ENCODE measurements around the gene AKAIN1.

AKAIN1 gene

DNA sequence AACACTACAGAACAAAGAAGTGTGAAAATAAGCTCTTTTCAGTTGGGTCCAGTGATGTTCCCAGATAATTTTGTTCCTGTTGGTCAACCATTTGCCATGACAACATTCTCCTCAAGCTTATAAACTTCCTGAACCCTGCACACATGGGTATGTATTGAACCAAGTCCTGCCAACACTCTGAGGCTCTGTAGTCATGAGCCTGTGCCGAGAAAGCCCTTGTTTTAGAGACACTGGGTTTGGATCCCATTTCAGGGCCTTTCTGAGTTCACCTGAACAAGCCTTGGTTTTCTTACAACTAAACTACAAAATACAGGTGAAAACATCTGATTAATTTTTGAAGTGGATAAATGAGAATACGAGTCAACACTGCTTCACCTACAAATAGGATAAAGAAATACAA, 38.5 kb downstream of the AKAIN1 start:
- DNase-seq, result no peak

DNA sequence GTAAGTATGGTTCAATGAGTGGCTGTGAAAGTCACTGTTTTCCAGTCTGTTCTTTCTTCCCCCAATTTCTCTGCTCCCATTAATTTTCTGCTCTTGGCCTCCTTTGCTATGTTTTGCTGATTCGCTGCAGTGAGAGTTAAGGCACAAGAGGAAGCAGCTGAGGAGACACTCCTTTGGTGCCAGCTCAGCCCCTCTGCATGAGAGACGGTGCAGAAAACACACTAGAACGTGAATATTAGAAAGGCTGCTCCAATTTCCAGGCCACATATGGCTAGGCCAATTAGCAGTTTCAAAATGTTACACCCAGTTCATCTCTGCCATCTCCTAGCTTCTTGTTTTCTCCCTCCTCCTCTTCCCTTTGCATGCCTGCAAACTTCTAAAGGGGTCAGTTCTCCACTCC, 38.9 kb downstream of the AKAIN1 start:
- no peak for DNase-seq

DNA sequence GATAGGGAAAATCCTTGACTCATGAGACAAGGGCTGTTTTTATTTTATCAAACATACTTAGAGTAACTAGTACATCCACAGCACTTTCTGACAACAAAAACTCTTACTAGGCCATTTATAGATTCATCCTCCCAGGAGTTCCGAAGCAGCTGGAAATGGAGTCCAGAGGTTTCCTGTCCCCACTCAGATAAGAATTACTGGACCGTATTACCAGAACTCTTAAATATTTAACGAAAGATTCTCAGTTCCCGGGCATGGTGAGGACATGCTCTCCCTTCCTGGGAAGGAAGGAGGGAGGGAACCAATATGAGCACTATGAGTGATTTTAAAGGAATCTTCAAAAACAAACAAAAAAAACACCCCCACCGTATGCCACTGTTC, 41.2 kb downstream of the AKAIN1 start:
- DNase-seq, result no peak

DNA sequence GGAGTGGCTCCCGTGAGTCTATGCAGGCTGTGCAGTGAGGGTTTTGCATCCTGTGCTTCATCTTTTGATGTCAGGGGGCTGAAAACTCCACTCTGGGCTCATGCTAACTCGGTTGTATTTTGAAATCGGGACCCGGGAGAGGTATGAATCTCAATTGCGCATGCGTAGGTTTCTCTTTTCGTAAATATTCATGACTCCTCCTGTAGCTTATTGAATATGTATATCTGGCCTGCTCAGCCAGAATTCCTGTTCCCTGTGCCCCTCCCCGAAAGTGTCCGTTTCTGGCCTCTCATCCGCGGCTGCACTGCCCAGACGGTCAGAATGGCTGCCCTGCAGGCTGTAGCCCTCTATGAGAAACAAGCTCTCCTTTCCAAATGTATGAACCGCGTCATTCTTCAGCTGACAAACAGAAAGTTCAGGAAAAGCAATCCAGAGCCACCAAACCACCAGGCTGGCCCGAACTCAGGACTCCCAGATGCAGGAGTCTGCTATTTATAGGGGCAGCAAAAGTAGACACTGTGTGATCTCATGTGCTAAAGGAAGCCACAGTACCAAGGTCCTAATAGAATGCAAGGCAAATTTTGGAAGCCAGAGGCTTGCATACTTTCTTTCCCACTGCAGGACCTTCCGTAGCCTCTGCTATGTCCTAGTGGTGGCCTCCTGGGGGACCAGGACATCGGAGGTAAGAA, 41.7 kb downstream of the AKAIN1 start:
- no peak for DNase-seq

DNA sequence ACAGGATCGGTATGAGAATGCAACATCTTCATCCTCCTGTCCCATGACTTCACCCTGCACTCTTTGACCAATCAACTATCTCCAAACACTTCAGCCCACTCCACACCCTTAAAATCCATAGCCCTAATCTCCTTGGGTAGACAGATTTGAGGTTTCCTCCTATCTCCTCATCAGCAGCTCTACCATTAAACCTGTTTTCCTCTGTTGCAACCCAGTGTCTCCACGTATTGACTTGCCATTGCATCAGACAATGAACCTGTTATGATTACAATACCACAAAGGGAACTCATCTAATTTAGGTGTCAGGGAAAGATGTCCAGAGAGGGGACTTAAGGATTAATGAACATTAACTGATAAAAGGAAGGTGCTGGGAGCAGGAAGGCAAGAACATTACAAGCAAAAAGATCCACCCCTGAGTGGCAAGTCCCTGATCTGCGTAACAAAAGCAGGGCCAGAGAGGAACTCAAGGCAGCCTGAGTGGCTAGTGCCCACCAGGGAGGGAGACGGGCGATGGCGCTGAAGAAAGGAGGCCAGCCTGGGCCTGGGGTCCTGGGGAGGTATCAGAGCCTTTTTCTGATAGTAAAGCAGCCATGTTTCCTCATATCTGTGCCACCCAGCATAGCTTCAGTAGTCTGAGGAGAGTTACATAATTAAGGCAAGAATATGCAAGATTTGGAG, 44.6 kb downstream of the AKAIN1 start:
- no peak for DNase-seq

DNA sequence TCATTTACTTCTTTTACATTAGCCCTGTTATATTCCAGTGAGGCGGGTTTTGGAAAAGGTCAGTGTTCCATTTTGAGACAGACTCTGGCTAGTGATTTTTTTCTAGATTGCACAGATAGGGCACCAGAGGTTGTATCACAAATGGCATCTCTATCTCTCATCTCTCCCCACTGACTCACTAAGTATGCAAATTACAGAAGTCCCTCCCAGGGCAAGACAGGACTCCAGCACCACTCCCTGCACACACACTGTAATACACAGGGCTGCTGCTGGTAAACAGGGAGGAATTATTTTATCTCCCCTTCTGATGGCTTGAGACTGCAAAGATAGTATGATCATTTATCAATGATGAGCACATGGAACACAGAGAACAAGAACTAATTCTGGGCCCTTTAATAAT, 46.2 kb downstream of the AKAIN1 start:
- DNase-seq, result no peak

DNA sequence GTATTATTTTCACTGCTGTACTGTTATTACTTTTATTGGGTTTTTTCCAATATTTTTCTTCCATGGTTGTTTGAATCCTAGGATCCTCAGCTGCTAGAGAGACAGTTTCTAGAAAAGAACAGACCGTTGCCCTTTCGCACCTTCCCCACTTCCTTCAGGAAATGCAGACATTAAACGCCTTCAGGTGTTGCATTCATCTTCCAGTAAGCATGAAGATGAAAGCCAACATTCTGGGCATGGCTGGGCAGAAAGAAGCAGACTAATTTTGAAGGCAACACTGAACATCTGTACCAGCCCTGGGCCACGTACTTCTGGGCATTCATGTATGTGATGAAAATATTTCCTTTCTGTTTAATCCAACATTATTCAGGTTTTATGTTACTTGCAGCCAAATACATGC, 51.0 kb downstream of the AKAIN1 start:
- DNase-seq, result no peak

DNA sequence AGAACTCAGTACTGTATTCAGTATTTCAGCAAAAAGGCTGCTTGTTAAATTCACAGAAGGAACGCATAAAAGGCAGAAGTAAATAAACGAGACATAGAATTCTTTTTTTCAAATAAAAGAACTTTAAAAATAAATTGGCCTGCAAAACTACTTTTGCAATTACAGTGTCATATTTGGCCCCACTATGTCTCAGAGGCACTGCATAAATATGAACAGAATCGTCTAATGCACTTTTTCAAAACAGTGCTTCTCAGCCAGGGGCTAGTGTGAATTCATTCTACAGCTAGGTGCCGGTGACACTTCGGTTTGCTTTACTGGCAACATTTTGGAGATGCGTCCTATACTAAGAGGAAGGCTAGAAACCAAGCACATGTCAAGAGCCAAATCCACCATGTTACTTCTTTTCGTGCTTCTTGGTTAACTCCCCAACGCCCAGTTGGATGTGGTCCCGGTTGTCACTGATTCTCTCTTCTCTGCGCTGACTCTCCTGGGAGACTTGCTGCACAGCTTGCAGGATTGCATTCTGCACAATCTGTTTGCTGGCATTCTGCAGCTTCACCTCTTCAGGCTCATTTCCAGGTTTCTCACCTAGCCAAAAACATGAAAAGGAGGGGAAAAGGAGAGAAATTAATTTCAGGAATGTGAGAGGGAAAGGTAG, 51.8 kb downstream of the AKAIN1 start:
- no peak for DNase-seq

DNA sequence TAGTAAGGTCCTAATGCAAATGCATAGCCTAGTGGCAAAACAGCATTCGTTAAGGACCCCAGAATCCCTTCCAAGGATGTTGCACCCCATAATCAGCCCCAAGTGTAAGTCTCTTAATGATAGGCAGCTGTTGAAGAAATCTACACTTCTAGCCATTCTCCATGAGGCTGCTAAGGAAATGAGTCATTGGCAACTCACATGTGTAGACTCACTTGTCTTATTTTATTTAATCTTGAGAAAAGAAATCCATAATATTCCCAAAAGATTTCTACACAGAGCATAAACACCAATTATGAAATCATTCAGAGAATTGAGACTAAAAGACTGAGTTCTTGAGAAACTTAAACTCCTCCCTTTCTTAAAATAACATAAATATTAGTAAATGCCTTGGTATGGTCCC, 52.4 kb downstream of the AKAIN1 start:
- no peak for DNase-seq

DNA sequence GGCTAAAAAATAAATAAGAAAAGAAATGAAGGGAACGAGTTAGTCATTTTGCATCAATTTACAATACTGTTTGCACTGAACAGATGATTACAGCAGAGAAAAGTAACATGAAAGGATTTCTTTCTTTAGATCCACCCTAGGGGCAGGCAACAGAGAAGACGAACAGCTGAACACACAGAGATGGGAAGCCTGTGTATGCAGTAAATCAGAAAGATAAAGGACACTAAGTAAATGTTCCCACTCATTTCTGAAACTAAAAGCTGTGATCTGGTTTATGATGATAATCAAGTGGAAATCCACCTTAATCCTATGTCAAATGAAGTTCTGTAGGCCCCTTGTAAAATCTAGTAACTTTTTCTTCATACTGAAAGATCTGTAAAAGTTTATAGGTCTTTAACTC, 54.2 kb downstream of the AKAIN1 start:
- DNase-seq, result peak; percentile 40

DNA sequence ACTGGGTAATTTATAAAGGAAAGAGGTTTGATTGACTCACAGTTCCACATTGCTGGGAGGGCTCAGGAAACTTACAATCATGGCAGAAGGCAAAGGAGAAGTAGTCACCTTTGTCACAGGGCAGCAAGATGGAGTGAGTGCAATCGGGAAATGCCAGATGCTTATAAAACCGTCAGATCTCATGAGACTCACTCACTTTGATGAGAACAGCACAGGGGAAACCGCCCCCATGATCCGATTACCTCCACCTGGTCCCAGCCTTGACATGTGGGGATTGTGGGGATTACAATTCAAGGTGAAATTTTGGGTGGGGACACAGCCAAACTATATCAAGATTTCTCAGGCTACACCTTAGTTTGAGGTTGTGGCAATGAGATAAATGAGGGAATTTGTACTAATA, 54.9 kb downstream of the AKAIN1 start:
- DNase-seq, result no peak

DNA sequence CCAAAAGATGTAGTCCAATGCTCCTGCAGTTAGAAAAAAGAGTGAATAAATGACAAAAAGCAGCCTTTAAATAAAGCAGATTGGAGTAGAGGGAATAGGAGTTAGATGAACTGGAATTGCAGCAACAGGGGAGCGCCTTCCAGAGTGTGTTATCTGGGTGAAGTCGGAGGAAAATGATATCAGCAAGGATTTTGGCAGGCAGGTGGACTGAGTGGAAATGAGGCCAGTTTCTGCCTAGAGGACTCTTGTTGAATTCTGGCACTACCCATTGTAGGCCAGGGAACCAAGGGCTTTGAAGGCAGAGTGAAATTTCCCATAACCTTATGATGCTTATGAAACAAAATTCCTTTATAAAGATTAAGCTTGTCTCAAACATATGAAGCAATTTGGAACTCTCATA, 59.8 kb downstream of the AKAIN1 start:
- no peak for DNase-seq

DNA sequence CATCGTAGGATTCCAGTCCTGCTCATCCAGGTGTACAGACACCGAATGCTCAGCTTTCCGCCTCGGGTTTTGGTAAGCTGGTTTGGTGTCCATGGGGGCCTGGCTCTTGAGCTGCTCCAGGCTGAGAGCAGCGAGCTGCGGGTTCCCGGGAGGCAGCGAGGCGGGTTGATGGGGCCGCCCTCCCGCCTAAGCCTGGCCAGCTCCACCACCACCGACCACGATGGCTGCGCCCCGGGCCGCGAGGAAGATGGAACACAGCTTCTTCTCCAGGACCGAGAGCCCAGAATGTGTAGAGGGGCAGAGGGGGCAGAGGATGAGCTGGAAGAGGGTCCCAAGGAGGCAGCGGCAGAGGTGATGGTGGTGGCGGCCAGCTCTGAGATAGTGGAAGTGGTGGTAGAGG, 64.1 kb downstream of the AKAIN1 start:
- no peak for DNase-seq

DNA sequence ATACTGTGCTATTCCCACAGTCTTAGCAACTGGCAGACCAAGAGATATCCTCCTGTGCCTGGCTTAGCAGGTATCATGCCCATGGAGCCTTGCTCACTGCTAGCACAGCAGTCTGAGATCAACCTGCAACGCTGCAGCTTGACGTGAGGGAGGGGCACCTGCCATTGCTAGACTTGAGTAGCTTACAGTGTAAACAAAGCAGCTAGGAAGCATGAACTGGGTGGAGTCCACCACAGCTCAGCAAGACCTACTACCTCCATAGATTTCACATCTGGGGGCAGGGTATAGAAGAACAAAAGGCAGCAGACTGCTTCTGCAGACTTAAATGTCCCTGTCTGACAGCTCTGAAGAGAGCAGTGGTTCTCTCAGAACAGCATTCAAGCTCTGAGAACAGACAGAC, 74.8 kb downstream of the AKAIN1 start:
- DNase-seq, result no peak

DNA sequence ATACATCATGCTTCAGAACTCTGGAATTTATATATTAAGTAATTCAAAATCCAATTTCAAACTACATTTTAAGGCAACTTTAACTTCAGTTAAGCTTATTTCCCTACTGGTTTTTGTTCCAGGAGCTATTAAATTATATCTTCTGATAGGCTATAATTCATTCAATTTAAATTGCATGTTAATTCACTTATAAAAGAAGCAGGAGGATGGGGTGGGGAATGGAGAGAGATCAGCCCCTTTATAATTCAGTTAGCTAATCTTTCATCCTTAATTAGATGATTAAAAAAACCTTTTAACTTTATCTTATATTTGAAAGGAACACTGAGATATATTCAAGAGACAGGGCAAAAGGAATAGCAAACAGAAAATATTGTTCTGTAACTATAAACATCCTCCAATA, 86.8 kb downstream of the AKAIN1 start:
- no peak for DNase-seq

DNA sequence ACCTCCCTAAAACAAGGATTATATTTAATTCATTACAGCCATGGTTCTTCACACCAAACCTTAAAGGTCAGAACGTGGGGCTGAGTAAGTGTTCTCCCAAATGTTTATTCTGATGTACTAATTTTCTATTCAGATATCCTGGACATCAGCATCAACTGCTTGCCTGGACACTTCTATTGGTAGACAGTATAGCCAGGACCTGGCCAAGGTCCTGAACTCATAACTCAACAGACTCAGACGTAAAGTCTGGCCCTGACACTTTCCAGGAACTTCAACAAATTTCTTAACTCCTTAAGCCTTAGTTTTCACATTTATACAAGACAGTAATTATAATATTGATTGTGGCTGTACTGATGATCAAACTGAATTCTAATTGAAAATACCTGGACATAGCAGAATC, 89.1 kb downstream of the AKAIN1 start:
- DNase-seq, result no peak

DNA sequence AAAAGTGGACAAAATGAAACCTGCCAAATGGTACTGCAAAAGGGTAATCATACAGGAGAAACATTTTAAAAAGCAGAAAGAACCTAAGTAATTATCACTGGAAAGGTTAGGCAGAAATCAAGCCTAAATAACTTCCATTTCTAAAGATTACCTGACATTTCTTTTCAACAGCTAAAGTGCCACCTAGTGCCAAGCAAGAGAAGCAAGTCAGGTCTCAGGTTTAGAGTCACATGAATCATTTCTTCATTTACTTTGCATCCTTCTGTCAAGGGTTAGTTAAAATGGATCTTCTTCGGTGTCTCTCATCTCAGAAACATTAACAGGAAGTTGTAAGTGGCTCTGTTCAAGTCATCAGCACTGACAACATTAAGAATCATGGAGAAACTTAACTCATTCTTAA, 90.3 kb downstream of the AKAIN1 start:
- no peak for DNase-seq

DNA sequence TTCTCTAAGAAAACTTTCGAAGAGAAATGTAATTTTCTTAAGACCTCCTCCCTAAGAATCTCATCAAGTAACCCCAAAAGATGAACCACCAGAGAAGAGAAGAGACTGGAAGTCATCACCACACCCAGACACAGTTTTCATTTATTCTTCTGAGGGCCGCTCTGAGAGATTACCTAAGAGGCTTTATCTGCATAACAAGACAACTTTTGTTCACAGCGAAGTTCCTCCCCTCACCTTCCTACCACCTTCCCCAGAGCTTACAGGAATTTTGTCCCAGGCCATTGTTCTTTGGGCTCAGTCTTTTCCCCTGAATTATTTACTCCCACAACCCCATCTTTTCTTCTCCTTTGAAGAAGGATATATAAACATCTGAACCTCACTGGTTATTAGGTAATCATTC, 92.8 kb downstream of the AKAIN1 start:
- no peak for DNase-seq

DNA sequence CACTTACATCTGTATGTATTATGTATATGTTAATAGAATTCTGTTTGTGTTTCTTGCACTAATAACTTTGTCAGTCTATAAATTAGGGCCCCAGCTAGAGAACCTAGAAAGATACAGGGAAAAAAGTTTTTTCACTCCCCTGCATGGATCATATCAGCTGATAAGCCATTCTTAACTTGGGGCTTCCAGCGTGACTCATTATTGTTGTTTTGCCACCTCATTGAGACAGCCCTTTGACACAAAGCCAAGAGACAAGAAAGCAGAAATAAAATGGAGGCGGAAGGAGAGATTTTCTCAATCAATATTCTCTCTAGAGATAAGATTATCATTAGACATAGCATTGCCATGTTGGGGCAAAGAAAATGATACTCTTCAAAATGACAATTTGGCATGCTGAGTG, 93.4 kb downstream of the AKAIN1 start:
- DNase-seq, result no peak

DNA sequence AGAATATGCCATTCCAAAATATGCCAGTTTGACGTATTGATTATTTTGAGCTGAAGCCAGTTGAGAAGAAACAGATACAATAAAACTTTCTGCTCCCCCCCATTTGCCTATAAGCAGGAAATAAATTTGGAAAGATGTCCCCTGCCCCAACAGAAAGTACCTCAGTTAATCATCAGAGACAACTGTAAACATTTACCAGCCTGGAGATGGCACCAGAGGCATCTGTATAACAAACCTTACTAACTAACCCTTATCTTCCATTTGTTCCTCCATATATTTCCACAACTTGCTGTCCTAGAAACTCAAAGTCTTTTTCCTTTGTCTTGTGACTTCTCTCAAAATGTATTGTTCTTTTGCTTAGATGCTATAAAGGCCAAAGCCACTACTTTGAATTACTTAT, 93.8 kb downstream of the AKAIN1 start:
- DNase-seq, result no peak

DNA sequence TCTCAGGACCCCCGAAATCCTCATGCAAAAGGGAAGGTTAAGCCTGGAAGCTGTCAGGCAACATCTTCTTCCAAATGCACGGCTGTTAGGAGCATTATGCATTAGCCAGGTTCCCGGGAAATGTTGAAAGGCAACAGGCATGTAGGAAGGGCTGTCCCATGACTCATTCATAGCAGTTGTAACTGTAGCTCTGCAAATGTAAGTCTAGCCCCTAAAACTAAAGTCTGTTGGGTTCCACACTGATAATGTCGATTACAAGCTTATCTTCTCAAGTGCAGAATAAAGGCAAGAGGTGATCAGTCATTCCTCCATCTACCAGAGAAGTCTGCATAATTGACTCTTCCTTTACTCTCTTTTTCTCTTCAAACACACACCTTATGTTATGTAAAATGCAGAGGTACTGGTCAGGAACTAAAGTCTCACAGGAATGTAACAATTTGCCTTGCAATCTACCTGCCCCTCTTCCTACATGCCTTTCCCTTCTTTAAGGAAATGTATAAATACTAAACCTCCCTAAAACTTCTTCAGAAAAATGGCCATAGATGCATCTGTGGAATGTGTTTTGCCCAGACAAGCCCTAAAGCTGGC, 99.8 kb downstream of the AKAIN1 start:
- DNase-seq, result no peak

DNA sequence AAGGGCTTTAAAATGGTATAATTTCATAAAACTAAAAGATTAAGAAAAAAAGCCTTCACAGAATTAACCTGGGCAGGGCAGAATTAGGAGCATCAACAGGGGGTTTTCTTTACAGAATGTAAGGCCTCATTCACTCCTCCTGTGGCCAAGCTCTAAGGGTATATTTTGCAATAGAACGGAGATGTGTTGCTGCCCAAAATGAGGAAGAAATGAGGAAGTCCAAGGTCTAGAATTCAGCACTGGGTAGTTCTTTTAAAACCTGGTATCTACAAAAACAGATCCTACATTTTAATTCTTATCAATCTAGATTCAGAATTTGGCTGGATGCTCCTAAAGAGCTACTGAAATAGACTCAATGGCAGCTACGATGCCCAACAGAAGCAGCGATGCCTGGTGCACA, 101.8 kb downstream of the AKAIN1 start:
- no peak for DNase-seq

DNA sequence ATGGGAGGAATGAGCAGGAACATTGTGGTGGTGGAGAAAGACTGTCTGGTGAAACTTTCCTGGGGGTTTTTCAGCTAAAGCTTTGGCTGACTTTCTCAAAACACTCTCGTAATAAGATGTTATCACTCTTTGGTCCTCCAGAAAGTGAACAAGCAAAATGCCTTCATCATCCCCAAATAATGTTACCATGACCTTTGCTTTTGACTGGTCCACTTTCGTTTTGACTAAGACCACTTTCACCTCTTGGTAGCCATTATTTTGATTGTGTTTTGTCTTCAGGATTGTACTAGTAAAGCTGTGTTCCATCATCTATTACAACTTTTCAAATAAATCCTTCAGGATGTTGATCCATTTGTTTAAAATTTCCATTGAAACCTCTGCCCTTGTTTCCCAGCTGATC, 103.2 kb downstream of the AKAIN1 start:
- DNase-seq, result no peak

Measured in NCI-H2081 treated with DMSO at 0.1 percent for 48 hours (cell line).